ENCODE measurements around the gene EEF1AKMT4.

The EEF1AKMT4 gene

DNA sequence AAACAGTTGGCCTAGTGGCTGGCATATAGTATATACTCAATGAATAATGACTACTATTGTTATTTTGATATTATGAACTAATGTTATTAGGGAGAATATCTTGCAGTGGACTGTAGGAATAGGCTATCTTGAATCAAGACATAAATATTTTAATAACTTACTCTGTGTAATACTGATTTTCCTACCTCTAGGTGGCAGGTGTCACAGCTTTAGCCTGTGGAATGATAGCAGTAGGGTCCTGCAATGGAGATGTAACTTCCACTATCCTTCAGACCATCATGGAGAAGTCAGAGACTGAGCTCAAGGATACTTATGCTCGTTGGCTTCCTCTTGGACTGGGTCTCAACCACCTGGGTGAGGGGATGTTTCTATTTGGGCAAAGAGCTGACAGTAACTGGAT is 56.1 kb downstream of the EEF1AKMT4 start:
- no peak for DNase-seq

DNA sequence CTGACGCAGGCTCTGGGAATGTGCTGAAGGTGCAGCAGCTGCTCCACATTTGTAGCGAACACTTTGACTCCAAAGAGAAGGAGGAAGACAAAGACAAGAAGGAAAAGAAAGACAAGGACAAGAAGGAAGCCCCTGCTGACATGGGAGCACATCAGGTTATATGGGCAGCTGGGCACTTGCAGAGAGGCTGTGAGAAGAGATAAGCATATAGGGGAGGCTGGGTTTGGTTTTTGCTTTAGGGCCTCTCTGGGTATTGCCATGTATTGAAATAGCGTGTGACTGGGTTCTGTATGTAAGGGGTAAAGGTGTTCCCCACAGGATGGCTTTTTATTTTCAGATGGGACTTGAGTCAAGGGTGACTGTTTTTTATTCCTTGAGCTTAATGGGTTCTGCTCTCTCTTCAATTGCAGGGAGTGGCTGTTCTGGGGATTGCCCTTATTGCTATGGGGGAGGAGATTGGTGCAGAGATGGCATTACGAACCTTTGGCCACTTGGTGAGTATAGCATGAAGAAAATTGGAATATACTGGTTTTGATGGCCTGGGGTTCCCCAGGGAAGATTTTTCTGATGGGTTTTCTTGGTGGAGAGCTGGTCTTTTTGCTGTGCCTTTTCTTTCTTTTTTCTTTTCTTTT is 57.0 kb downstream of the EEF1AKMT4 start:
- no peak for DNase-seq

DNA sequence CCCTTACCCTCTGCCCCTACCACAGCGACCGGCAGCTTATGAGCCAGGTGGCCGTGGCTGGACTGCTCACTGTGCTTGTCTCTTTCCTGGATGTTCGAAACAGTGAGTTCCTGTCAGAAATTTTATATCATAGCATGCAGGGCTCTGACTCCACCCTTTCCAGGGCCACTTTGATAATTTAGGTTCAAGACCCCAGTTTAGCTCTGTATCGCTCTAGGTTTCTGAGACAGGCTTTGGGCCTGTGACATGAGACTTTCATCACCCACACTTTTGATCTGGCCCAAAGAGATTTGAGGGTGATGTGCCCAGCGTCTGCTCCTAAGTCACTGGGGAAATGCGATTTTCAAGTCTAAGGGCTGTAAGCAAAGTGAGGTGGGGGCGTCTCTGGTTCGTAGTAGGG is 58.4 kb downstream of the EEF1AKMT4 start:
- DNase-seq: no peak
